Measurements from ENCODE around the gene EMC7. TPM values are rescaled to one million over a fixed set of nuclear protein-coding genes. Genes with fewer than 3 reads are reported as not detected.

EMC7 gene
- total and polyA plus RNA-seq, 2 donors (not counting 1 experiment from before 2014, with no cell fraction given), result 18.4 to 29.9 TPM

- Mint-ChIP-seq H3K9me3 (ENCODE audit: insufficient read depth) (no peaks in the 10 kb centered on the region), H3K27me3 (peaks cover 13% of the 10 kb centered on the region), H3K4me1 (no peaks in the 10 kb centered on the region), H3K4me3 (no peak overlapping the region), H3K27ac (no peak overlapping the region)
- no peak for ATAC-seq (ENCODE audit: low read depth)
- Histone ChIP-seq H3K79me2 (ENCODE audit: control insufficient read depth, insufficient read depth, low read length) (no peaks in the 10 kb centered on the region), H3K27me3 (replicated peaks in 1 of 4; ENCODE audit: control extremely low read depth in 1 of 4, control insufficient read depth in 3 of 4, insufficient read depth in 4 of 4, low read length in 3 of 4) (no peaks in the 10 kb centered on the region), H3K9me3 (ENCODE audit: control extremely low read depth in 1 of 3, control insufficient read depth in 2 of 3, insufficient read depth in 1 of 3, low read length in 2 of 3) (no peaks in the 10 kb centered on the region), H4K20me1 (ENCODE audit: control insufficient read depth, insufficient read depth, low read length, poor library complexity, severe bottlenecking) (no peaks in the 10 kb centered on the region), H2AFZ (ENCODE audit: insufficient read depth, low read depth, low read length, poor library complexity, severe bottlenecking) (no peak overlapping the region), H3K9ac (ENCODE audit: low read length) (no peak overlapping the region), H3K4me1 (ENCODE audit: control insufficient read depth in 2 of 2, insufficient read depth in 2 of 2, low read length in 2 of 2) (no peaks in the 10 kb centered on the region), H3K4me2 (replicated peaks; ENCODE audit: low read depth, low read length, poor library complexity, severe bottlenecking) (no peak overlapping the region), H3K4me3 (ENCODE audit: control extremely low read depth in 1 of 5, extremely low read depth in 1 of 5, insufficient read depth in 1 of 5, low read depth in 2 of 5, low read length in 4 of 5) (no peak overlapping the region), H3K36me3 (replicated peaks in 1 of 2; ENCODE audit: control extremely low read depth in 1 of 2, control insufficient read depth in 1 of 2, extremely low read depth in 1 of 2, insufficient read depth in 2 of 2, low read length in 1 of 2) (no peaks in the 10 kb centered on the region), H3K27ac (ENCODE audit: low read length in 2 of 2) (no peak overlapping the region)
- ChIA-PET POLR2A (no interaction called here), CTCF (no interaction called here)
- TF ChIP-seq EZH2 (IDR thresholded peaks at IDR 0.05; ENCODE audit: borderline replicate concordance, insufficient read depth, low read depth, low read length, poor library complexity, severe bottlenecking) (no peak), CTCF (IDR thresholded peaks at IDR 0.05) (no peak)
- no peak for DNase-seq
- intact Hi-C loops (cut with micrococcal nuclease), result no loop called here
Observed at GRCh38 chr15:34126522-34126921, 24.9 kb upstream of the EMC7 start.

- intact Hi-C loops (cut with micrococcal nuclease), result no loop called here
- ChIA-PET POLR2A (no interaction called here), CTCF (no interaction called here)
- no peaks in the 10 kb centered on the region for H3K79me2 ChIP-seq (ENCODE audit: control insufficient read depth, insufficient read depth, low read length)
- H4K20me1 ChIP-seq (ENCODE audit: control insufficient read depth, insufficient read depth, low read length, poor library complexity, severe bottlenecking), result no peaks in the 10 kb centered on the region
- Mint-ChIP-seq H3K27ac (no peak overlapping the region), H3K27me3 (peaks cover 15% of the 10 kb centered on the region), H3K4me3 (no peak overlapping the region), H3K9me3 (ENCODE audit: insufficient read depth) (no peaks in the 10 kb centered on the region), H3K4me1 (no peaks in the 10 kb centered on the region)
- ATAC-seq (ENCODE audit: low read depth) (no peak), DNase-seq (no peak)
- WGBS (ENCODE audit: insufficient coverage), result no CpG with 5 or more reads among the region's 1 CpG
- H3K4me1 ChIP-seq (ENCODE audit: control insufficient read depth in 2 of 2, insufficient read depth in 2 of 2, low read length in 2 of 2), result no peaks in the 10 kb centered on the region
- H3K27ac ChIP-seq (ENCODE audit: low read length in 2 of 2), result no peak overlapping the region
- TF ChIP-seq EZH2 (IDR thresholded peaks at IDR 0.05; ENCODE audit: borderline replicate concordance, insufficient read depth, low read depth, low read length, poor library complexity, severe bottlenecking) (no peak), CTCF (IDR thresholded peaks at IDR 0.05) (no peak)
- H3K4me3 ChIP-seq (ENCODE audit: control extremely low read depth in 1 of 5, extremely low read depth in 1 of 5, insufficient read depth in 1 of 5, low read depth in 2 of 5, low read length in 4 of 5), result no peak overlapping the region
- H3K36me3 ChIP-seq (replicated peaks in 1 of 2; ENCODE audit: control extremely low read depth in 1 of 2, control insufficient read depth in 1 of 2, extremely low read depth in 1 of 2, insufficient read depth in 2 of 2, low read length in 1 of 2), result no peaks in the 10 kb centered on the region
- H2AFZ ChIP-seq (ENCODE audit: insufficient read depth, low read depth, low read length, poor library complexity, severe bottlenecking), result no peak overlapping the region
- no peak overlapping the region for H3K4me2 ChIP-seq (replicated peaks; ENCODE audit: low read depth, low read length, poor library complexity, severe bottlenecking)
- H3K27me3 ChIP-seq (replicated peaks in 1 of 4; ENCODE audit: control extremely low read depth in 1 of 4, control insufficient read depth in 3 of 4, insufficient read depth in 4 of 4, low read length in 3 of 4), result no peaks in the 10 kb centered on the region
- H3K9ac ChIP-seq (ENCODE audit: low read length), result no peak overlapping the region
- no peaks in the 10 kb centered on the region for H3K9me3 ChIP-seq (ENCODE audit: control extremely low read depth in 1 of 3, control insufficient read depth in 2 of 3, insufficient read depth in 1 of 3, low read length in 2 of 3)
Observed at GRCh38 chr15:34125945-34126344, 24.3 kb upstream of the EMC7 start.

Data from B cell (primary cell).